ENCODE results near the gene TSTD2.

The TSTD2 gene

DNA sequence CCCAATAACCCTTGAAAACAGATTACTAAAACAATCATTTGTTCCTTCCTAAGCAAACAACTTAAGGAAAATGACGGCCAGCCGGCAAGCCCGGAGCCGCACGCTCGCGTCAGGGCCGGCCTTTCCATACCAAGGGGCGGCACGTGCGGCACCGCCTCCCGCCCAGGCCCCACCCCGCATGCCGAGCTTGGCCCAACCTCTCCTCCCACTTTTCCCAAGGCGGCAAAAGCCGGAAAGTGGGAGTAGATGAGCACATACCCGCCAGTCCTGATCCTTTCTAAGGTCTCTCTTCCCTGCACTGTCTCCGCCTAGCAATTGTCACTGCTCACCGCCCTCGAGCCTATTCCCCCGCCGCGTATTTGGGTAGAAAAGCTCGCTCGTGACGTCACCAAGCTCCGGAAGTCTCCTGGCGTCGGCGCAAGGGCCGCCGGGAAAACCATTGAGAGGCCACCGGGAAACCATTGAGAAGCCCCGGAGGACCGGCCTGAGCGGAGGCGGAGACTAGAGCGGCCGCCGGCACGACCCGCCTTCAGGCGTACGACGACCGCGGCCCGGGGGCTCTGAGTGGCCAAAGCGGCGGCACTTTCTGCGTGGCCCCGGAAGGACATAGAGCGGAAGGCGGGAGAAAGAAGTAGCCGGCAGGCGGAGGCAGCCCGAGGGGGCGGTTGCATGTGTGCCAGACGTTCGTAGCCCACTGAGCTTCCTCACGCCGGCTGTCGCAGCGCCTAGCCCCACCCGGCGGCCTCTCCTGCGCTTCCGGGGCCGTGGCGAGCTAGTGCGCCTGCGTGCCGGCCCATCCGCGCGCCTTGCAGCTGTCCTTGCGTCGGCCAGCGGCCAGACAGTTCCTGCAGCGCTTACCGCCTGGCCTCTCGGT lies at the start of gene TSTD2, which contains the start of gene NCBP1:
TSTD2 (minus strand) TSS at position 384 of the 874 bp plus-strand sequence. CDS start 5,806 bp downstream, outside the sequence.
NCBP1 (plus strand) TSS at position 837 of the 874 bp plus-strand sequence. CDS start 61 bp downstream, outside the sequence.
- TF ChIP-seq, protein P1, sequence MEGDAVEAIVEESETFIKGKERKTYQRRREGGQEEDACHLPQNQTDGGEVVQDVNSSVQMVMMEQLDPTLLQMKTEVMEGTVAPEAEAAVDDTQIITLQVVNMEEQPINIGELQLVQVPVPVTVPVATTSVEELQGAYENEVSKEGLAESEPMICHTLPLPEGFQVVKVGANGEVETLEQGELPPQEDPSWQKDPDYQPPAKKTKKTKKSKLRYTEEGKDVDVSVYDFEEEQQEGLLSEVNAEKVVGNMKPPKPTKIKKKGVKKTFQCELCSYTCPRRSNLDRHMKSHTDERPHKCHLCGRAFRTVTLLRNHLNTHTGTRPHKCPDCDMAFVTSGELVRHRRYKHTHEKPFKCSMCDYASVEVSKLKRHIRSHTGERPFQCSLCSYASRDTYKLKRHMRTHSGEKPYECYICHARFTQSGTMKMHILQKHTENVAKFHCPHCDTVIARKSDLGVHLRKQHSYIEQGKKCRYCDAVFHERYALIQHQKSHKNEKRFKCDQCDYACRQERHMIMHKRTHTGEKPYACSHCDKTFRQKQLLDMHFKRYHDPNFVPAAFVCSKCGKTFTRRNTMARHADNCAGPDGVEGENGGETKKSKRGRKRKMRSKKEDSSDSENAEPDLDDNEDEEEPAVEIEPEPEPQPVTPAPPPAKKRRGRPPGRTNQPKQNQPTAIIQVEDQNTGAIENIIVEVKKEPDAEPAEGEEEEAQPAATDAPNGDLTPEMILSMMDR (IDR thresholded peaks at IDR 0.05; ENCODE audit: borderline replicate concordance, insufficient read depth, low read depth, low read length), result no peak
- H3K4me3 ChIP-seq (ENCODE audit: low read depth, low read length), result peak within 1 kb of the TSS; percentile 95

- TF ChIP-seq, protein P1 (IDR thresholded peaks at IDR 0.05; ENCODE audit: borderline replicate concordance, insufficient read depth, low read depth, low read length), result no peak
- H3K4me3 ChIP-seq (ENCODE audit: low read depth, low read length), result no peak overlapping the region
Measured at GRCh38 chr9:97682242-97682641, 49.1 kb upstream of the TSTD2 start.

DNA sequence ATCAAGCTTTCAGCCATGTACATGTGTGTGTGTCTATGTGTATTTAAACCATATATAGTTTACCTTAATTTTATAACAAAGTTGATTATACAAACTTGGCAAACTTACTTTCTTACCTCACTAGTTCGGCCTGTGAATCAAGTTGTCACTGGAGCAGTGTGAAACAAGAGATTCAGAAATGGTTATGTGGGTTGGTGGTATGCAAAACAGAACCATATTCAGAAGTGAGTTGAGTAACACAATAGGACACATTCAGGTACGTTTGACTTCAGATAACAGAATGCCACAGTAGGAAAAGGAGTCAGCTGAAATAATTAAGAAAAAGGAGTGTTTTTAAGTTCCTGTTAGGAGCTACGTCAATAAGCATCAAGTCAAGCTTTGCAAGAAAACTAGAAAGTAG lies 42.5 kb upstream of the TSTD2 start:
- H3K4me3 ChIP-seq (ENCODE audit: low read depth, low read length), result no peak overlapping the region
- TF ChIP-seq, protein P1 (IDR thresholded peaks at IDR 0.05; ENCODE audit: borderline replicate concordance, insufficient read depth, low read depth, low read length), result no peak

GRCh38 chr9:97673922-97674321 lies 40.8 kb upstream of the TSTD2 start:
- TF ChIP-seq, protein P1 (IDR thresholded peaks at IDR 0.05; ENCODE audit: borderline replicate concordance, insufficient read depth, low read depth, low read length), result no peak
- H3K4me3 ChIP-seq (ENCODE audit: low read depth, low read length), result no peak overlapping the region

DNA sequence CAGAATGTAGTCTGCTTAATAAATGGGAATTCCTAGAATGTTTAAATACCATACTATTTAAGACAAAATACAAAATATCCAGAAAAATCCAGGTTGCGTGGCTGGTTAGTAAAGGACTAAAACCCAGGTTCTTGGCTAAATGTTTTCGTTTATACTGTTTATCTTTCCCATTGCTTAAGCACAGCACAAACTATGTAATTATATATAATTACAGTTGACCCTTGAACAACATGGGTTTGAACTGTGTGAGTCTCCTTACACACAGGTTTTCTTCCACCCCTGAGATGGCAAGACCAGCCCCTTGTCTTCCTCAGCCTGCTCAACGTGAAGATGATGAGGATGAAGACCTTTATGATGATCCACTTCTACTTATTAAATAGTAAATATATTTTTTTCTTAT lies 39.2 kb upstream of the TSTD2 start:
- TF ChIP-seq, protein P1 (IDR thresholded peaks at IDR 0.05; ENCODE audit: borderline replicate concordance, insufficient read depth, low read depth, low read length), result no peak
- no peak overlapping the region for H3K4me3 ChIP-seq (ENCODE audit: low read depth, low read length)

DNA sequence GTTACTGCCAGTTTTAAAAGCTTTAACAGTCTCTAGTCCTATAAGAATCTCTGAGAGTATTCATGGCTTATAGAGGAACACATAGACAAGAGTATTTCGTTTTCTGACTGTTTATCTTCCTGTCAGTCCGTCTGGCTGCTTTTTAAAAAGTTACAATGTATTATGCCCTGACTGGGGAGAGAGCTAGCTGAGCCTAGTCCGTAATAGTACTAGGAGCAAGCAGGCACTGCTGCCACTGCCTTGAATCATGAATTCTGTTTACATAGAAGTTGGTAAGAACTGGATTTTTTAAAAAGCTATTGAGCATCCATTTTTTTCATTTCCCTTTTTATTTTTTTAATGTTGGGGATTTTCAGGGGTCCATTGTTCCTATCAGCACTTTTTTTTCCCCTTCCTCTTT lies 37.4 kb upstream of the TSTD2 start:
- TF ChIP-seq, protein P1 (IDR thresholded peaks at IDR 0.05; ENCODE audit: borderline replicate concordance, insufficient read depth, low read depth, low read length), result no peak
- H3K4me3 ChIP-seq (ENCODE audit: low read depth, low read length), result no peak overlapping the region

GRCh38 chr9:97668485-97668884 lies 35.3 kb upstream of the TSTD2 start:
- TF ChIP-seq, protein P1 (IDR thresholded peaks at IDR 0.05; ENCODE audit: borderline replicate concordance, insufficient read depth, low read depth, low read length), result no peak
- no peak overlapping the region for H3K4me3 ChIP-seq (ENCODE audit: low read depth, low read length)
